HG03108 (cell line): ENCODE results near the gene POSTN.

Source experiments
- ATAC-seq: cut with Tn5 transposase; IDR thresholded peaks from one replicate; pipeline ENCODE4 v1.9.1; 2021; ENCODE audit warnings: moderate library complexity; ENCODE audit not compliant: unreplicated experiment

The POSTN gene

DNA sequence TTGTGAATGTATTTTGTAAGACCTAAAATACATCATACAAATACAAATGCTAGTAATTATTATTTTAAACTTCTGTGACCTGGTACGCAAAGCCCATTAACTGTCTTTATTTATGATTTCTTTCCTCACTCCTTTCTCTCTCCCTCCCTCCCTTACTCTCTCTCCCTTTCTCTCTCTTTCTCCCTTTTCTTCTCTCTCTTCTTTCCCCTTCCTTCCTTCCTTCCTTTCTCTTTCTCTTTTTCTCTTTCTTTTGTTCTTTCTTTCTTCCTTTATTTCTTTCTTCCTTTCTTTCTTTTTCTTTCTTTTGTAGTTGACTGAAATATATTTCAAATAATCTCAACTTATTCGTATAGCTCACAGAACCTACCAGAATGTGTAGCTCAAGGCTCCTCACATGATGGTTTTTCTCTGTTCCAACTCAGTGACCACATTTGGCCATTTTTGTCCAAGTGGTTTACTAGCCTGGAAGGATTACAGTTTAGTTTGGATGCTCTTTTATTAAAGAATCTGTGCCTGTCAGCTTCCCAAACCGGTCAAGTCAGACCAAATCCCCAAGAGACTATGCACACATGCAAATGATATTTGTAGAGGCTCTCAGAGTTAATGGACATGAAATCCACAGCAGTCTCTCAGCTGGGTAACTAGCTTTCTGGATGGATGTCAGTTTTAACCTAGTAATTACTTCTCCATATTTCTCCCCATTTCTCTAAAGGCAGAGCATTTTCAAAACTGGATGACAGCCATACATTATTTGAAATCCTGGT, 71.7 kb downstream of the POSTN start:
- no peak for ATAC-seq

DNA sequence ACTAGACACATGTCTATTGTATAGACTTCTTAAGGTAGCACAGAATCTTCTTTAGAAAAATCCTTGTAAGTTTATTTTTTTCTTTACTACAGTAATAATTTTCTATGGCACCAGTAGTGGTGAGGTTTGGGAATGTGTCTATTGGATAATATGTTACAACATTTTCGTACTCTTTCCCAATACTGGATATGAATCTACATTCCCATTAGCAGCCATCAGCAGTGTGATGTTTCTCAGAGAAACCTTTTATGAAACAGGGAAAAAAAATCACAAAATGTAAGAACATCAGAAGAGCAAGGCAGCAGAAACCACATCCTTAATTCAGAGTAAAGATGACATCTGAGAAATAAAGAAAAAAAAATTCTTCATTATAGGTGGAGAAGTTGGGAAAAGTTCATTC, 83.3 kb downstream of the POSTN start:
- ATAC-seq: no peak
